ENCODE results near the gene CNGB1. TPM values are rescaled to one million over a fixed set of nuclear protein-coding genes. Genes with fewer than 3 reads are reported as not detected.

Gene CNGB1
- total and polyA plus RNA-seq, 4 donors: under 0.01 TPM; not detected in 2

DNA sequence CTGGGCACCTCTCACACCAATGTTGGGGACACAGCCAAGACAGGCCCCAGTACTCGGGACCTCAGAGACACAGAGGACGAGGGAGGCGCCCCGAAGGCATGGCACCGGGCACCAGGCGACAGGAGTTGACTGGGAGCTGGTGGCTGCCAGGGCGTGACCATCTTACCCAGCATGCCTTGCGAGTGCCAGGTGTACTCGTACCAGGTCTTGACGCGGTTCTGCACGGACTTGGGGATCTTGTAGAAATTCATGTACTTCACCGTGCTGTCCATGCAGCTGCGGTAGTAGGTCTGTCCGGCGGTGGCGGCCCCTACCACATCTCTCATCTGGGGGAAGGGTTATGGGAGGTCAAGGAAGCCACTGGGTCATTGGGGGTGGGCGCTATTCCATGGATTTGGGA is 67.3 kb downstream of the CNGB1 start:
- Histone ChIP-seq H3K27me3 (ENCODE audit: control insufficient read depth in 4 of 4, insufficient read depth in 4 of 4, low read length in 3 of 4) (no peaks in the 10 kb centered on the region), H3K9ac (ENCODE audit: low read depth in 1 of 2, low read length in 2 of 2) (no peak overlapping the region), H3K9me3 (ENCODE audit: control insufficient read depth in 4 of 4, low read length in 3 of 4) (no peaks in the 10 kb centered on the region), H3K4me3 (ENCODE audit: low read depth in 1 of 3, low read length in 3 of 3) (no peak overlapping the region), H3K27ac (ENCODE audit: low read depth in 1 of 2, low read length in 2 of 2) (no peak overlapping the region), H3K36me3 (ENCODE audit: control insufficient read depth in 4 of 4, insufficient read depth in 3 of 4, low read depth in 1 of 4, low read length in 3 of 4) (no peaks in the 10 kb centered on the region), H3K4me1 (ENCODE audit: control insufficient read depth in 4 of 4, insufficient read depth in 4 of 4, low read length in 3 of 4) (peaks cover 0 to 11% (median 6%) of the 10 kb centered on the region in 4 donors)
- WGBS: 79% methylated on average over 18 of the region's 18 CpGs
- TF ChIP-seq RXRA (IDR thresholded peaks at IDR 0.05): no peak
- TF ChIP-seq, protein P1, sequence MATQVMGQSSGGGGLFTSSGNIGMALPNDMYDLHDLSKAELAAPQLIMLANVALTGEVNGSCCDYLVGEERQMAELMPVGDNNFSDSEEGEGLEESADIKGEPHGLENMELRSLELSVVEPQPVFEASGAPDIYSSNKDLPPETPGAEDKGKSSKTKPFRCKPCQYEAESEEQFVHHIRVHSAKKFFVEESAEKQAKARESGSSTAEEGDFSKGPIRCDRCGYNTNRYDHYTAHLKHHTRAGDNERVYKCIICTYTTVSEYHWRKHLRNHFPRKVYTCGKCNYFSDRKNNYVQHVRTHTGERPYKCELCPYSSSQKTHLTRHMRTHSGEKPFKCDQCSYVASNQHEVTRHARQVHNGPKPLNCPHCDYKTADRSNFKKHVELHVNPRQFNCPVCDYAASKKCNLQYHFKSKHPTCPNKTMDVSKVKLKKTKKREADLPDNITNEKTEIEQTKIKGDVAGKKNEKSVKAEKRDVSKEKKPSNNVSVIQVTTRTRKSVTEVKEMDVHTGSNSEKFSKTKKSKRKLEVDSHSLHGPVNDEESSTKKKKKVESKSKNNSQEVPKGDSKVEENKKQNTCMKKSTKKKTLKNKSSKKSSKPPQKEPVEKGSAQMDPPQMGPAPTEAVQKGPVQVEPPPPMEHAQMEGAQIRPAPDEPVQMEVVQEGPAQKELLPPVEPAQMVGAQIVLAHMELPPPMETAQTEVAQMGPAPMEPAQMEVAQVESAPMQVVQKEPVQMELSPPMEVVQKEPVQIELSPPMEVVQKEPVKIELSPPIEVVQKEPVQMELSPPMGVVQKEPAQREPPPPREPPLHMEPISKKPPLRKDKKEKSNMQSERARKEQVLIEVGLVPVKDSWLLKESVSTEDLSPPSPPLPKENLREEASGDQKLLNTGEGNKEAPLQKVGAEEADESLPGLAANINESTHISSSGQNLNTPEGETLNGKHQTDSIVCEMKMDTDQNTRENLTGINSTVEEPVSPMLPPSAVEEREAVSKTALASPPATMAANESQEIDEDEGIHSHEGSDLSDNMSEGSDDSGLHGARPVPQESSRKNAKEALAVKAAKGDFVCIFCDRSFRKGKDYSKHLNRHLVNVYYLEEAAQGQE (IDR thresholded peaks at IDR 0.05): no peak
- no peak for TF ChIP-seq GABPA (IDR thresholded peaks at IDR 0.05 in 1 of 2, conservative IDR thresholded peaks at IDR 0.05 in 1 of 2)
- TF ChIP-seq HNF4A (conservative IDR thresholded peaks at IDR 0.05): no peak
- TF ChIP-seq TAF1 (conservative IDR thresholded peaks at IDR 0.05): no peak
- no peak for TF ChIP-seq FOXA2 (IDR thresholded peaks at IDR 0.05)
- no peak for TF ChIP-seq YY1 (IDR thresholded peaks at IDR 0.05)
- no peak for TF ChIP-seq CTCF (IDR thresholded peaks at IDR 0.05; ENCODE audit: low read depth, low read length, missing input control)
- TF ChIP-seq HNF4G (IDR thresholded peaks at IDR 0.05): no peak
- no peak for TF ChIP-seq NR2F2 (IDR thresholded peaks at IDR 0.05)
- no peak for DNase-seq (ENCODE audit: low spot score)

DNA sequence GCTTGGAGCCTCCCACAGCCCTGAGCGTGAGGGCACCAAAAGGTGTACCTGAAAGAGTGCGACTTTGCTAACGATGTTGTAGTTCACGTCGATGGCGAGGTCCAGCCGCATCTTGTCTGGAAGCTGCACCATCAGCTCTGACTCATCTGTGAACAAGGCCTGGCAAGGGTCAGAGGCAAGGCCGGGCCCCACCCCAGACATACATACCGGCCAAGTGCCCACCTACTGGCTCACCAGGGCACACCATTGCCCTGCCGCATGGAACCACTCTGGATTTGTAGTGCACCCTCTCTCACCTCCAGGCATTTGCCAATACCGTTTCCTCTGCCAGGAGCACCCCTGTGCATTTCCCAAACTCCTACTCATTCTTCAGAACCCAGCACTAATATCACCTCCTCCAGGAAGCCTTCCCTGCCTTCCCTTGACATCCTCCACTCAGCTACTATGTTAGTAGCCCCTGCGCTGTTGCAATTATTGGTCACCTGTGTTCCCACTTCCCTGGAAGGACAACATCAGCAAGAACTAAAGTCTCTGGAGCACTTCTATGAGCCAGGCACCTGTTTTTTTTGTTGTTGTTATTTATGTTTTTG is 69.4 kb downstream of the CNGB1 start:
- WGBS: 94% methylated on average over 12 of the region's 12 CpGs
- Histone ChIP-seq H3K9me3 (ENCODE audit: control insufficient read depth in 4 of 4, low read length in 3 of 4) (no peaks in the 10 kb centered on the region), H3K27me3 (ENCODE audit: control insufficient read depth in 4 of 4, insufficient read depth in 4 of 4, low read length in 3 of 4) (no peaks in the 10 kb centered on the region), H3K4me1 (ENCODE audit: control insufficient read depth in 4 of 4, insufficient read depth in 4 of 4, low read length in 3 of 4) (peaks cover 0 to 11% (median 6%) of the 10 kb centered on the region in 4 donors), H3K27ac (ENCODE audit: low read depth in 1 of 2, low read length in 2 of 2) (no peak overlapping the region), H3K9ac (ENCODE audit: low read depth in 1 of 2, low read length in 2 of 2) (no peak overlapping the region), H3K4me3 (ENCODE audit: low read depth in 1 of 3, low read length in 3 of 3) (no peak overlapping the region), H3K36me3 (ENCODE audit: control insufficient read depth in 4 of 4, insufficient read depth in 3 of 4, low read depth in 1 of 4, low read length in 3 of 4) (no peaks in the 10 kb centered on the region)
- no peak for DNase-seq (ENCODE audit: low spot score)
- no peak for TF ChIP-seq SP1 (IDR thresholded peaks at IDR 0.05)
- TF ChIP-seq EGR1 (IDR thresholded peaks at IDR 0.05; ENCODE audit: low read depth in 2 of 2): no peak
- TF ChIP-seq CTCF (IDR thresholded peaks at IDR 0.05; ENCODE audit: low read depth, low read length, missing input control): no peak
- TF ChIP-seq RXRA (IDR thresholded peaks at IDR 0.05): no peak
- TF ChIP-seq, protein P1 (IDR thresholded peaks at IDR 0.05): no peak
- TF ChIP-seq MAX (IDR thresholded peaks at IDR 0.05): no peak
- no peak for TF ChIP-seq HNF4G (IDR thresholded peaks at IDR 0.05)
- TF ChIP-seq GABPA (IDR thresholded peaks at IDR 0.05 in 1 of 2, conservative IDR thresholded peaks at IDR 0.05 in 1 of 2): no peak

Measured in liver (tissue), 9 donors.